IMR-90 (cell line): Measurements from ENCODE around the gene KRT80. TPM values are rescaled to one million over a fixed set of nuclear protein-coding genes. Genes with fewer than 3 reads are reported as not detected.

Source experiments
- ATAC-seq: fragments of 200-7000 bp; cut with Tn5 transposase; 2 replicates; pipeline ENCODE4 v1.9.1; 2020; ENCODE audit warnings: low read depth, mild to moderate bottlenecking, moderate library complexity
- BruUV-seq: library from RNA; stranded (reverse); fragments of 400-500 nt; replicated peaks from 2 replicates; lab custom pipeline; 2021; lab: Mats Ljungman, UMichigan
- CTCF ChIA-PET: fragments of 300-600 bp; formaldehyde crosslinking; extraction: SDS; loops from one replicate; lab custom pipeline; 2021; ENCODE audit warnings: antibody characterized with exemption; lab: Yijun Ruan, JAX
- POLR2A ChIA-PET: fragments of 300-600 bp; sonication (Branson Sonifier 250); formaldehyde crosslinking; loops from one replicate; lab custom pipeline; 2022; ENCODE audit warnings: antibody characterized with exemption; ENCODE audit not compliant: unreplicated experiment; lab: Charles Lee
- DNase-seq: peaks from one replicate; pipeline ENCODE4 v3.0.0; 2013
- H2AFZ ChIP-seq: replicated peaks from 2 replicates; pipeline ENCODE3; 2013; ENCODE audit warnings: low read length, mild to moderate bottlenecking; ENCODE audit not compliant: poor library complexity
- H2AK5ac ChIP-seq: 2 replicates; pipeline ENCODE4 v1.6.1; 2013; ENCODE audit warnings: low read depth, low read length, inconsistent platforms
- H2AK9ac ChIP-seq: replicated peaks from 2 replicates; pipeline ENCODE3; 2013; ENCODE audit warnings: mild to moderate bottlenecking, low read depth, low read length, moderate library complexity; ENCODE audit not compliant: poor library complexity
- H2BK120ac ChIP-seq: 2 replicates; pipeline ENCODE4 v1.6.1; 2013; ENCODE audit warnings: low read depth, low read length, inconsistent platforms
- H2BK15ac ChIP-seq: 3 replicates; pipeline ENCODE4 v1.6.1; 2013; ENCODE audit warnings: low read depth, low read length, inconsistent platforms
- H2BK20ac ChIP-seq: 2 replicates; pipeline ENCODE4 v1.6.1; 2013; ENCODE audit warnings: low read depth, mild to moderate bottlenecking, inconsistent platforms, low read length, moderate library complexity
- H2BK5ac ChIP-seq: 2 replicates; pipeline ENCODE4 v1.6.1; 2013; ENCODE audit warnings: mild to moderate bottlenecking, low read depth, low read length, inconsistent platforms; ENCODE audit not compliant: poor library complexity, severe bottlenecking
- H3K14ac ChIP-seq: replicated peaks from 2 replicates; pipeline ENCODE4 v1.6.1; 2013; ENCODE audit warnings: low read depth, low read length, inconsistent platforms
- H3K18ac ChIP-seq: 2 replicates; pipeline ENCODE4 v1.6.1; 2013; ENCODE audit warnings: low read depth, low read length, control low read depth
- H3K23ac ChIP-seq: 2 replicates; pipeline ENCODE4 v1.6.1; 2013; ENCODE audit warnings: low read depth, low read length, inconsistent platforms
- H3K27ac ChIP-seq: 2 replicates; pipeline ENCODE4 v1.5.1; 2013; ENCODE audit warnings: mild to moderate bottlenecking, control low read depth, low read length; ENCODE audit not compliant: insufficient read depth
- H3K27me3 ChIP-seq: 2 replicates; pipeline ENCODE4 v1.6.1; 2013; ENCODE audit warnings: low read length; ENCODE audit not compliant: control insufficient read depth, insufficient read depth
- H3K36me3 ChIP-seq: 2 replicates; pipeline ENCODE4 v1.6.1; 2013; ENCODE audit warnings: low read length, mixed read lengths; ENCODE audit not compliant: control insufficient read depth, insufficient read depth
- H3K4ac ChIP-seq: 2 replicates; pipeline ENCODE4 v1.6.1; 2013; ENCODE audit warnings: low read depth, low read length, inconsistent platforms
- H3K4me1 ChIP-seq: 2 replicates; pipeline ENCODE4 v1.6.1; 2013; ENCODE audit warnings: low read length, mixed read lengths; ENCODE audit not compliant: control insufficient read depth, insufficient read depth
- H3K4me2 ChIP-seq: 2 replicates; pipeline ENCODE4 v1.6.1; 2013; ENCODE audit warnings: low read depth, mild to moderate bottlenecking, control low read depth, low read length, moderate library complexity
- H3K4me3 ChIP-seq: 2 replicates; pipeline ENCODE4 v1.5.1; 2013; ENCODE audit warnings: low read depth, mild to moderate bottlenecking, control low read depth, low read length, moderate library complexity; ENCODE audit not compliant: insufficient read depth
- H3K56ac ChIP-seq: 2 replicates; pipeline ENCODE4 v1.6.1; 2013; ENCODE audit warnings: low read length, inconsistent platforms; ENCODE audit not compliant: insufficient read depth; ENCODE audit errors: extremely low read depth
- H3K79me1 ChIP-seq, 2 experiments: 2 replicates each; pipeline ENCODE4 v1.6.1; 2013; ENCODE audit warnings: low read length in 2 of 2, inconsistent platforms in 1 of 2, low read depth in 1 of 2
- H3K9ac ChIP-seq: 2 replicates; pipeline ENCODE4 v1.6.1; 2013; ENCODE audit warnings: low read depth, low read length, control low read depth
- H3K9me1 ChIP-seq: 2 replicates; pipeline ENCODE4 v1.6.1; 2013; ENCODE audit warnings: low read length, inconsistent platforms; ENCODE audit not compliant: insufficient read depth
- H3K9me3 ChIP-seq: 2 replicates; pipeline ENCODE4 v1.6.1; 2013; ENCODE audit warnings: low read length; ENCODE audit not compliant: control insufficient read depth, insufficient read depth
- H4K20me1 ChIP-seq: 2 replicates; pipeline ENCODE4 v1.6.1; 2013; ENCODE audit warnings: low read length, inconsistent platforms; ENCODE audit not compliant: insufficient read depth
- H4K5ac ChIP-seq: 2 replicates; pipeline ENCODE4 v1.6.1; 2013; ENCODE audit warnings: mild to moderate bottlenecking, low read depth, low read length, control low read depth
- H4K8ac ChIP-seq, 2 experiments: 2 replicates each; pipeline ENCODE4 v1.6.1; 2013; ENCODE audit warnings: low read depth in 2 of 2, low read length in 2 of 2, control low read depth in 1 of 2, inconsistent platforms in 1 of 2
- H4K91ac ChIP-seq: 2 replicates; pipeline ENCODE4 v1.6.1; 2013; ENCODE audit warnings: low read depth, low read length, inconsistent platforms; ENCODE audit not compliant: insufficient read depth
- BHLHE40 ChIP-seq: fragments of 150-350 bp; IDR thresholded peaks from 2 replicates; pipeline ENCODE4 v1.6.1; 2016; ENCODE audit warnings: mild to moderate bottlenecking, low read depth, low read length
- CTCF ChIP-seq: conservative IDR thresholded peaks from 2 replicates; pipeline ENCODE4 v1.5.1; 2012; ENCODE audit warnings: mild to moderate bottlenecking, low read depth, low read length, improper control_type of control experiment
- FOS ChIP-seq: fragments of 150-350 bp; IDR thresholded peaks from 2 replicates; pipeline ENCODE4 v1.6.1; 2016; ENCODE audit warnings: low read depth, low read length
- MAZ ChIP-seq: IDR thresholded peaks from 2 replicates; pipeline ENCODE4 v1.6.1; 2012; ENCODE audit warnings: low read depth, mild to moderate bottlenecking, low read length, improper control_type of control experiment, moderate library complexity, borderline replicate concordance
- MXI1 ChIP-seq: IDR thresholded peaks from 2 replicates; pipeline ENCODE4 v1.6.1; 2012; ENCODE audit warnings: low read depth, mild to moderate bottlenecking, low read length, moderate library complexity, borderline replicate concordance
- POLR2A ChIP-seq: IDR thresholded peaks from 2 replicates; pipeline ENCODE4 v1.6.1; 2012; ENCODE audit warnings: mild to moderate bottlenecking, low read depth, low read length
- RCOR1 ChIP-seq: IDR thresholded peaks from 2 replicates; pipeline ENCODE4 v1.6.1; 2012; ENCODE audit warnings: mild to moderate bottlenecking, low read length, improper control_type of control experiment; ENCODE audit not compliant: insufficient replicate concordance
- SMC3 ChIP-seq: fragments of 150-350 bp; IDR thresholded peaks from 2 replicates; pipeline ENCODE4 v1.6.1; 2016; ENCODE audit warnings: low read depth, mild to moderate bottlenecking, antibody characterized with exemption, low read length, moderate library complexity
- USF2 ChIP-seq: fragments of 150-350 bp; IDR thresholded peaks from 2 replicates; pipeline ENCODE4 v1.6.1; 2017; ENCODE audit warnings: mild to moderate bottlenecking, antibody characterized with exemption, low read length, low read depth
- WGBS, 2 experiments: methylation state at CpG; one replicate each; pipeline versions ENCODE4 v1.1.5 to v1.1.7; 2013; ENCODE audit warnings: missing lambda C conversion rate in 2 of 2; ENCODE audit not compliant: insufficient read length in 1 of 2; ENCODE audit errors: extremely low coverage in 2 of 2; 5-methylcytosine and 5-hydroxymethylcytosine counted together
- dilution Hi-C: fragments of 300-500 bp; cut with HindIII; formaldehyde crosslinking; loops from one replicate; pipeline ENCODE4 v1.14.3; 2018; ENCODE audit warnings: low sequenced_read_pairs; ENCODE audit not compliant: unreplicated experiment
- in situ Hi-C: fragments of 300-500 bp; cut with MboI; formaldehyde crosslinking; loops from 3 replicates; pipeline ENCODE4 v1.14.3; 2019; ENCODE audit warnings: low sequenced_read_pairs, inconsistent platforms, mixed read lengths
- intact Hi-C: fragments of 100-400 bp; cut with micrococcal nuclease; formaldehyde crosslinking; loops from 2 replicates; pipeline ENCODE4 v1.10.0; 2022
- polyA plus RNA-seq, 3 experiments: library from polyadenylated mRNA; depleted of rRNA; stranded (reverse); fragments of >200 nt; gene quantifications; 2 replicates each; pipeline ENCODE4 v1.2.3, GENCODE V29; 2012; ENCODE audit warnings: low replicate concordance in 1 of 3
- total RNA-seq: library from RNA; depleted of rRNA; stranded (reverse); fragments of >200 nt; gene quantifications from 2 replicates; pipeline ENCODE4 v1.2.3, GENCODE V29; 2012

The KRT80 gene
- total and polyA plus RNA-seq, 2 of the 4 experiments (the other 2 are of a cell fraction) = 0.54 to 3.4 TPM

- Histone ChIP-seq H2BK15ac (no peak overlapping the region), H4K8ac (no peak overlapping the region), H3K36me3 (no peaks in the 10 kb centered on the region), H2AFZ (no peak overlapping the region), H3K4ac (peak overlapping the region; percentile 15; the same call in 1 of the 2 replicates), H3K4me2 (no peak overlapping the region), H3K9me1 (peaks cover 11% of the 10 kb centered on the region), H4K91ac (0 out of 2 replicates have a peak overlapping the region, but pooled peaks have one; percentile 6), H3K4me3 (no peak overlapping the region), H3K27ac (no peak overlapping the region), H4K5ac (no peak overlapping the region), H2AK9ac (no peak overlapping the region), H3K4me1 (peaks cover 13% of the 10 kb centered on the region), H2BK120ac (0 out of 2 replicates have a peak overlapping the region, but pooled peaks have one; percentile 24), H4K20me1 (no peaks in the 10 kb centered on the region), H3K18ac (no peak overlapping the region), H3K56ac (no peak overlapping the region), H2BK20ac (no peak overlapping the region), H3K9me3 (no peaks in the 10 kb centered on the region), H3K27me3 (no peaks in the 10 kb centered on the region), H2BK5ac (no peak overlapping the region), H3K23ac (no peak overlapping the region), H3K79me1 (no peaks in the 10 kb centered on the region), H3K14ac (no peak overlapping the region), H2AK5ac (no peak overlapping the region), H3K9ac (no peak overlapping the region)
- CTCF ChIA-PET = interaction anchor here (1.5 kb wide), 1 partner anchor 109 kb away, joined by 4 read pairs; no protein-coding TSS in a partner anchor
- BruUV-seq = no TSS peak
- ATAC-seq (no peak), DNase-seq (no peak)
- TF ChIP-seq MXI1 = no peak
- TF ChIP-seq MAZ = no peak
- no peak for TF ChIP-seq POLR2A
- TF ChIP-seq CTCF = no peak
- TF ChIP-seq RCOR1 = no peak
- TF ChIP-seq FOS = no peak
- TF ChIP-seq BHLHE40 = no peak
- no peak for TF ChIP-seq USF2
- no peak for TF ChIP-seq SMC3
- in situ Hi-C loops = loop anchor here (5.0 kb wide), 1 partner anchor 37 kb away; no protein-coding TSS in a partner anchor
- intact Hi-C loops = no loop called here
- POLR2A ChIA-PET = interaction anchor here (0.5 kb wide), 1 partner anchor 11 kb away, joined by 3 read pairs; no protein-coding TSS in a partner anchor
- dilution Hi-C loops = no loop called here
- no CpG with 5 or more reads among the region's 1 CpG for WGBS, 2 experiments
Measured at GRCh38 chr12:52169886-52170285, 21.9 kb downstream of the KRT80 start.
